A204.1 (cell line): ENCODE data around the gene CDC14A.
"Not testable (repeated sequence)": the region's sequence is repeated elsewhere in the genome, so short reads cannot be mapped to it uniquely, and the experiment has no call there.

Source experiments
- FAIRE-seq: peaks from 2 replicates; lab custom pipeline; 2012; peaks lifted over from hg19 to GRCh38; lab: Jason Lieb, UNC

Gene CDC14A

DNA sequence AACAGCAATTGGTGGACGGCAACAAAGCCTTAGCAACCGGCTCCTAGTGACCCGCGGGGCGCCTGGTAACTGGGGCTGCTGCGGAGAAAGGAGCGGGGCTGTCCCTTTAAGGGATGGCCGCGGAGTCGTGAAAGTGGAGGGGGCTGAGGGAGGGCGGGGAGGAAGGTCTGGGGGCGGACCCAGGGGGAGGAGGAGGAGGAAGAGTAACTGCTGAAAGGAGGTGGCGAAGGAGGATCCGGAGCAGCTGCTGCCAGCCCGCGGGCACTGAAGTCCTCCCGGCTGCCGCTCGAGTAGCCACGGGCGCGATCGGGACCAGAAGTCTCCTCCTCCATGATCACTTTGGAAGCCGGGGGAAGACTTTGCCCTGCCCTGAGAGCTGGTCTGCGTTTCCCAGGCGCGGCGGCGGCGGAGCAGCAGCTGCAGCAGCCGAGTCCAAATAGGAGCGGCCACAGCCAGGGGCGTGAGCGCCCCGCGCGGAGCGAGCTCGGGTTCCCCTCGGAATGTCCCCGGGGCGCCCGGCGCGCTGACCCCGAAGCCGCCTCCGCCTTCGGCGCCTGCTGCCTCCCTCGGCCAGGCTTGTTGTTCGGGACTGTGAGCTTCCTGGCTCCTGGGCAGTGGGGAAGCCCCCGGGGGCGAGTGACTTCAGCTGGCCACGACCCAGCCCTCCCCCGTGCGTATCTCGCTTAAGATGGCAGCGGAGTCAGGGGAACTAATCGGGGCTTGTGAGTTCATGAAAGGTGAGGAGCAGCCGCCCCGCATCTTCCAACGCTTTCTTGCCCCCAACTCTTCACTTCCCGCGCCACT is at the start of gene CDC14A:
Gene CDC14A, plus strand, starts transcription at position 240 of the 804 bp plus-strand sequence. Its CDS starts 449 bp downstream, at position 689.
- FAIRE-seq: peak; percentile 88

- FAIRE-seq: no peak
Measured at GRCh38 chr1:100302739-100303138, 49.6 kb upstream of the CDC14A start.

DNA sequence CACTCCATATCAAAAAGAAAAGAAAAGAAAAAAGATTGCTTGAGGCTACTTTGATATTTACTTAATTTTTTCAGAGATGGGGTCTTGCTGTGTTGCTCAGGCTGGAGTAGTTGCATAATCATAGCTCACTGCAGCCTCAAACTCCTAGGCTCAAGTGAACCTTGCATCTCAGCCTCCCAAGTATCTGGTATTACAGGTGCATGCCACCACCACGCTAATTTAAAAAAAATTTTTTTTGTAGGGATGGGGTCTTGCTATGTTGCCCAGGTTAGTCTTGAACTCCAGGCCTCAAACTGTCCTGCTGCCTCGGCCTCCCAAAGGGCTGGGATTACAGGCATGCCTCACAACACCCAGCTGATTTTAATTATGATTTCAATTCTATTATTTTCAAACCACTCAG is 48.1 kb upstream of the CDC14A start:
- FAIRE-seq: no peak

DNA sequence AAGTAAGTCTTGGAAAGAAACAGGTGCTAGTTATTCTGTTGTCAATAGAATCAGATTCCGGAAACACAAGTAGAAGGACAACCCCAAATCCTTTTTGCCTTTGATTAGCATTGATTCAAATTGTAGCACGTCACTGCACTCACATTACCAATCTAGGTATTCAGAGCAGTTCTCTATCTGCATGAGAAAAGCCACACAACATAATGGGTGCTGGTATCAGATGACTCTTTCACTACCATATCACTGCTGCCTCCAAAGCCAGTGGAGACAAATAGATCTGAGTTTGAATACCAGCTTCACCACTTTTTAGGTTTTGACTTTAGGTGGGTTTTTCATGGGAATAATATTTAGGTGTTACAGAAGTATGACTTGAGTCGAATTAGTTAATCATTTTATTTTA is 47.4 kb upstream of the CDC14A start:
- FAIRE-seq: no peak

DNA sequence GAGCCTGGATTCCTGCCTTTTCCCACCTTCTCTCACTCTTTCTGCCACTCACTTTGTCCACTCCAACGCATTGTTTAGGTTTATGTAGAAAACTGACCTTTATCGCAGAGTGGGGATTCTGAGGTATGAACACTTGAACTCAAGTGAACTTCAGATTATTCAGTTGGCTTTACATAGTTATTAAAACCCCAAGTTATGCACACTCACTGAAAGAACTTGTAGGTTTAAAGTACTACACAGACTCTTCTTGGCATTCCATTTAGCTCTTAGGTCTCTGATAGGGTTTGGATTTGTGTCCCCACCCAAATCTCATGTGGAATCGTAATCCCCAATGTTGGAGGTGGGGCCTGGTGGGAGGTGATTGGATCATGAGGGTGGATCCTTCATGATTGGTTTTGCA is 46.4 kb upstream of the CDC14A start:
- no peak for FAIRE-seq

- no peak for FAIRE-seq
Measured at GRCh38 chr1:100306735-100307313, 45.5 kb upstream of the CDC14A start.

DNA sequence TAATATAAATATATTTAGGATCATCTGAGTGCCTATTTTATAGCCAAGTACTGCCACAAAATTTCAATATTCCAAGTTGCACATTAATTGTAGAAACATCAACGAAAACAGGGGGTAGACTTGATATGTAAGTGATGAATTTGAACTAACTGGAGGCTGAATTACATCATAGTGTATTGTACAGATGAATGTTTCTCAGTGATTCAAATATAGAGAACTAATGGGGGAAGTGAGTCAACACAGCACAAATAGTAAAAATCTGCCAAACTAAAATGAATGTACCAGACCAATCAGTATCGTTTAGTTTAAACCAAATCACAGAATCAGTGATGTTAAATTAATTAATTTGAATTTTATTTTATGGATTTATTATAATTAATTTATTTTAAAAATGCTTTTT is 43.5 kb upstream of the CDC14A start:
- no peak for FAIRE-seq

DNA sequence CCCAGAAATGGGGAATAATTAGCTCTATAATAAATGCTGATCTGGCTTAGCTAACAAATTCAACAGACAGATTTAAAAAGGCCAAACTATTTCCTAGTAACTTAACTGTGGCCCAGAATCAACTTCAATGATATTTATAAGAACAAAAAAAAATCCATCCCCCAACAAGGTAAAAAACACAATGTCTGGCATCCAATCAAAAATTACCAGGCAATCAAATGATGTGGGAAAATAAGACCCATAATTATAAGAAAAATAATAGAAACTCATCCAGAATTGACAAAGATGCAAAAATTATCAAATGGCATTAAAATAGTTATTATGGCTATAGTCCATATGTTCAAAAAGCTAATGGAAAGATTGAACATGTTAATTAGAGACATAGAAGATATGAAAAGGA is 42.4 kb upstream of the CDC14A start:
- no peak for FAIRE-seq

GRCh38 chr1:100313382-100313781 is 38.9 kb upstream of the CDC14A start:
- no peak for FAIRE-seq

DNA sequence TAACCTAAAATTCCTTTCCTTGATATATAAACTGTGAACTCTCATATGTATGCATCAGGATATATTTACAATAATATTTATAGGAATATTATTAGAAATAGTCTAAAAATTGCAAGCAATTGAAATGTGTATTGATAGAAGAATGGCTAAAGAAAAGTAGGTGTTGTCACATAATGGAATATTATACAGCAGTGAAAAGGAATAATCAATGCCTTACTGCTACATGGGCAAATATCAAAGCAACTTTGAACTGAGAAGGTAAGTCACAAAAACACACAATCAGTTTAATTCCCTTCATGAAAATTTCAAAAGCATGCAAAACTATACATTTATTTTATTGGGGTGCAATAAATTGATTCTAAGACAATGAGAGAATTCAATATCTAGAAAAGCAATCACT is 35.7 kb upstream of the CDC14A start:
- no peak for FAIRE-seq

DNA sequence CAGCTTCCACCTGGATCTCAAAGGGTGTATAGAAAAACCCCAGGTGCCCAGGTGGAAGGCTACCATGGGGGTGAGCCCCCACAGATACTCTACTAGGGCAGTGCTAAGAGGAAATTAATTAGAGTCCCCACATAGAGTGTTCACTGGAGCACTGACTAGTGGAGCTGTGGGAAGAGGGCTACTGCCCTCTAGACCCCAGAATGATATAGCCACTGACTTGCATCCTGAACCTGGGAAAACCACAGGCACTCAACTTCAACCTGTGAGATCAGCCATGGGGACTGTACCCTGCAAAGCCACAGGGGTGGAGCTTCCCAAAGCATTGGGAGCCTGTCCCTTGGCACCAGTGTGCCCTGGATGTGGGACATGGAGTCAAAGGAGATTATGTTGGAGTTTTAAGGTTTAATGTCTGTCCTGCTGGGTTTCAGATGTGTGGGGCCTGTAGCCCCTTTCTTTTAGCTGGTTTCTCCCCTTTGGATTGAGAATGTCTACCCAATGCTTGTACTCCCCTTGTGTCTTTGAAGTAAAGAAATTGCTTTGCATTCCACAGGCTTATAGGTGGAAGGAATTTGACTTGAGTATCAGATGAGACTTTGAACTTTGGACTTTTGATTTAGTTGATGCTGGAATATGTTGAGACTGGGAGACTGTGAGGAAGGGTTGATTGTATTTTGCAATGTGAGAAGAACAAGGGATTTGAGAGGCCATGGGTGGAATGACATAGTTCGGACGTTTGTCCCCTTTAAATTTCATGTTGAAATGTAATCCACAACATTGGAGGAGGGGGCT is 31.8 kb upstream of the CDC14A start:
- FAIRE-seq: no peak

DNA sequence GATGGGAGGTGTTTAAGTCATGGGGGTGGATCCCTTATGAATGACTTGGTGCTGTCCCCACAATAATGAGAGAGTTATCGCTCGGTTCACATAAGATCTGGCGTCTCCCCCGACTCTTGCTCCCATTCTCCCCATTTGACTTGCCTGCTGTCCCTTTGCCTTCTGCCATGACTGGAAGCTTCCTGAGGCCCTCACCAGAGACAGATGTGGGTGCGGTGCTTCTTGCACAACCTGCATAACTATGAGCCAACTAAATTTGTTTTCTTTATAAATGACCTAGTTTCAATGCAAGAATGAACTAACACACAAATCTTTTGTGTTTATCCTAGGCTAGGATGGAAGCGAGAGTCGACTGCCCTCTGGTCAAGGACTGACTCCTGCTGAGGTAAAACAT is 31.2 kb upstream of the CDC14A start:
- FAIRE-seq: no peak

GRCh38 chr1:100321506-100321905 is 30.8 kb upstream of the CDC14A start:
- no peak for FAIRE-seq

DNA sequence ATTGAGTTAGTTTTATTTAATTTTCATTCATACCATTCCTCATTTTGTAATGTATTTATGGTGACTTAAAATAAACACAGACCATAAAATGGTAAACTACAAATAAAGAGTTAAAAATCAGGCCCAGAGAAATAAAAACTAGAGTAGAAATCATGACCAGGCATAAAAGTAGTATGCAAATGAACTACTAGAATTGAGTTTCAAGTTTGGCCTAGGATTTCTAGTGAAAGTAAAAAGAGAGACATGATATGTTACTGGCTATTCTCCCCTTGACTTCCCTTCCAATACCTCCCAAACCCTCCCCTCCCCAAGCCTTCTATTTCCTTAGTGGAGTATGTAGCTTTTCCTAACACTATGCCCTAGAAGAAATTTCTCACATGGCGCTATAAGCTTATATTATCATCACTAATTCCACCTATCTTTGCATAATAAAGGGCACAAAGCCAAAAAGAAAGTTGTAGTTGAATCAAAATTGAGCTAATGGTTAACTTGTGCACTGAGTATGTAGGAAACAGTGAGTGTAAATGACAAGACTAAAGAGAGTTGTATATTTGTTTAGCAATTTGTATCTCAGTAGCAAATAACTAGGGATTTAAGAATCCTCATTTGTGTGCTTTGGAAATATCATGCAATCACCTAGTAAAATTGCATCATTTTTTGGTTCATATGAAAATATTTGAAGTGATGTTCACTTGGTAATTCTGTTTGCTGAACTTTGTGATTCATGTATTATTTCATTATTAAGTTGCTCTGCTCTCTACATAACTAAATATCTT is 29.7 kb upstream of the CDC14A start:
- no peak for FAIRE-seq

- no peak for FAIRE-seq
Measured at GRCh38 chr1:100323419-100324106, 28.7 kb upstream of the CDC14A start.

- FAIRE-seq: no peak
Measured at GRCh38 chr1:100325415-100326324, 26.6 kb upstream of the CDC14A start.

DNA sequence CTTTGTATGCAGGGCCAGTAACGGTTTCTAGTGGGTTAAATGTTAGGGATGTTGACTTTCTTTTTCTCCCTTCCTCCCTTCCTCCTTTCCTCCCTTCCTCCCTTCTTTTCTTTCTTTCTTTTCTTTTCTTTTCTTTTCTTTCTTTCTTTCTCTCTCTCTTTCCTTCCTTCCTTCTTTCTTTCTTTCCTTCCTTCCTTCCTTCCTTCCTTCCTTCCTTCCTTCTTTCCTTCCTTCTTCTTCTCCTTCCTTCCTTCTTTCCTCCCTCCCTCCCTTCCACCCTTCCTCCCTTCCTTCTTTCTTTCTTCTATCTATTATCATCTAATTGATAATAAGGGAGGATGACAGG is 26.0 kb upstream of the CDC14A start:
- FAIRE-seq: not testable (repeated sequence)

GRCh38 chr1:100328133-100328532 is 24.2 kb upstream of the CDC14A start:
- no peak for FAIRE-seq

GRCh38 chr1:100331146-100331545 is 21.2 kb upstream of the CDC14A start:
- FAIRE-seq: peak; percentile 32

DNA sequence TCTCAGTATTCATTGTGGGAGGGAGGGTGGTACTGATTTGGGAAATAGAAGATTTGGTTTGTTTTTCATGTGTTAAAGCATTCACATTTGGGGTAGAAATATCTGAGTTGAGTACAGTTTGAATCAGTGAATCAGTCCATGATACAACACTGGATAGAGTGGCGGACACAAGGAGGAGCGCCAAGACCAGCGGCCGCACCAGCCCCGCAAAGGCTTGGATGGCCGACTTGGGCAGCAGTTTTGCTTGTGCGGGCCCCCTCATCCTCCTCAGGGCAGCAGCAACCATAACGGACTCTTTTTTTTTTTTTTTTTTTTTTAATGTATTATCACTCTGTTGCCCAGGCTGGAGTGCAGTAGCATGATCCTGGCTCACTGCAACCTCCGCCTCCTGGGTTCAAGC is 20.0 kb upstream of the CDC14A start:
- FAIRE-seq: no peak

- FAIRE-seq: no peak
Measured at GRCh38 chr1:100335436-100335835, 16.9 kb upstream of the CDC14A start.
